Measurements from ENCODE around the gene CR2. TPM values are rescaled to one million over a fixed set of nuclear protein-coding genes. Genes with fewer than 3 reads are reported as not detected.
"Not testable (repeated sequence)": the region's sequence is repeated elsewhere in the genome, so short reads cannot be mapped to it uniquely, and the experiment has no call there.

Gene CR2
- total and polyA plus RNA-seq, 2 experiments from 2014 or later, result not detected

DNA sequence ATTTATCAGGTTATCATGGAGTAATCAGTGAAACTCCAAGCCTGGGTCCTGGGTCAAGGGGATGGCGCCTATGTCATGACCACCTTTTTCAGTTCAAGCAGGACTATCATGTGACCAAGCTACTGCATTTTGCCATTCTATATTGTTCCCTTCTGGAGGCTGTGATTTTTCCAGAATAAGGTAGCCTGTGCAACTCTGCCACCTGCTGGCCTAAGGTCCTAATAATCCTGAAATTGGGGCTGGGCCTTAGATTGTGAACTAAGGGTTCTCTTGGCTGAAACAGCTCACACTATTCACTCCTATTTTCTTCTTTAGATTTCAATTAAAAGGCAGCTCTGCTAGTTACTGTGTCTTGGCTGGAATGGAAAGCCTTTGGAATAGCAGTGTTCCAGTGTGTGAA lies 74.3 kb downstream of the CR2 start:
- no CpG with 5 or more reads among the region's 1 CpG for WGBS, 2 experiments (ENCODE audit: low coverage in 1 of 2, low lambda C conversion rate in 2 of 2, missing lambda C conversion rate in 2 of 2)
- H3K27ac ChIP-seq; H3K4me2 ChIP-seq (ENCODE audit: unreplicated experiment); H3K36me3 ChIP-seq (ENCODE audit: low read depth); H3K9ac ChIP-seq; in situ Hi-C loops (cut with MboI); H4K20me1 ChIP-seq (ENCODE audit: insufficient read depth); H2AFZ ChIP-seq; H3K4me3 ChIP-seq; H3K9me2 ChIP-seq (ENCODE audit: insufficient read depth); H3F3A ChIP-seq (ENCODE audit: insufficient read depth); H3K9me3 ChIP-seq (ENCODE audit: low read depth); H3K79me2 ChIP-seq (ENCODE audit: insufficient read depth); DNase-seq; H3K4me1 ChIP-seq (ENCODE audit: insufficient read depth); H3K27me3 ChIP-seq (replicated peaks; ENCODE audit: insufficient read depth): not testable (repeated sequence)

DNA sequence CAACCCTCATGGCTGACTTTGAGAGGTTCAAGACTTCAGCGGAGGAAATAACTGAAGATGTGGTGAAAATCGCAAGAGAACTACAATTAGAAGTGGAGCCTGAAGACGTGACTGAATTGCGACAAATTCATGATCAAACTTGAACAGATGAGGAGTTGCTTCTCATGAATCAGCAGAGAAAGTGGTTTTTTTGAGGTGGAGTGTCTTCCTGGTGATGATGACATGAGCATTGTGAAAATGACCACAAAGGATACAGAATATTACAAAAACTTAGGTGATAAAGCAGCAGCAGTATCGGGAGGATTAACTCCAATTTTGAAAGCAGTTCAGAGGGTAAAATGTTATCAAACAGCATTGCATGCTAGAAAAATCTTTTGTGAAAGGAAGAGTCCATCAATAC lies 82.1 kb downstream of the CR2 start:
- H3K4me2 ChIP-seq (ENCODE audit: unreplicated experiment); H3F3A ChIP-seq (ENCODE audit: insufficient read depth); H3K9ac ChIP-seq; H3K36me3 ChIP-seq (ENCODE audit: low read depth); DNase-seq; H2AFZ ChIP-seq; H3K4me3 ChIP-seq; H3K27me3 ChIP-seq (replicated peaks; ENCODE audit: insufficient read depth); H3K9me3 ChIP-seq (ENCODE audit: low read depth); H3K4me1 ChIP-seq (ENCODE audit: insufficient read depth); H3K79me2 ChIP-seq (ENCODE audit: insufficient read depth); in situ Hi-C loops (cut with MboI); H3K27ac ChIP-seq; H3K9me2 ChIP-seq (ENCODE audit: insufficient read depth); H4K20me1 ChIP-seq (ENCODE audit: insufficient read depth): not testable (repeated sequence)
- WGBS, 2 experiments (ENCODE audit: low coverage in 1 of 2, low lambda C conversion rate in 2 of 2, missing lambda C conversion rate in 2 of 2), result no CpG with 5 or more reads among the region's 5 CpGs

Other genes with a start within 250 kb of the CR2 start
- 39.2 and 54.7 TPM in 2 replicates for gene CD55, start 132.7 kb upstream of the CR2 start, total RNA-seq (2014; rRNA removed; shearing (Covaris generic))
- gene CD55, start 132.7 kb upstream of the CR2 start, polyA plus RNA-seq (2016; fragmentation: Nextera tagmentation; extraction: Ambion mirVana), result 52.8 and 54.8 TPM in 2 replicates
- gene CR1, start 41.8 kb downstream of the CR2 start, total RNA-seq (2014; rRNA removed; shearing (Covaris generic)), result not detected in 2 replicates
- gene CR1, start 41.8 kb downstream of the CR2 start, polyA plus RNA-seq (2016; fragmentation: Nextera tagmentation; extraction: Ambion mirVana), result not detected in 2 replicates
- not detected in 2 replicates for gene CR1L, start 190.8 kb downstream of the CR2 start, total RNA-seq (2014; rRNA removed; shearing (Covaris generic))
- gene CR1L, start 190.8 kb downstream of the CR2 start, polyA plus RNA-seq (2016; fragmentation: Nextera tagmentation; extraction: Ambion mirVana), result not detected in 2 replicates

Measured in GM23248 (cell line).